ENCODE data around the gene RAB10.

GRCh38 chr2:26177122-26177521, 143.2 kb downstream of the RAB10 start:
- TF ChIP-seq CTCF (IDR thresholded peaks at IDR 0.05) (no peak), POLR2A (IDR thresholded peaks at IDR 0.05) (no peak), POLR2AphosphoS5 (IDR thresholded peaks at IDR 0.05) (no peak)
